ENCODE results near the gene MAPK8IP1. TPM values are rescaled to one million over a fixed set of nuclear protein-coding genes. Genes with fewer than 3 reads are reported as not detected.

Gene MAPK8IP1
- total and polyA plus RNA-seq, 8 donors = 21.3 to 49.7 (median 33.5) TPM

- no peak for ATAC-seq
Measured at GRCh38 chr11:45864041-45864440, 21.4 kb upstream of the MAPK8IP1 start.

GRCh38 chr11:45869551-45869950, 15.9 kb upstream of the MAPK8IP1 start:
- FAIRE-seq (no peak), ATAC-seq (no peak), DNase-seq (no peak)
- intact Hi-C loops (cut with DNase I) = loop anchor here in 1 of 3 donors (10.0 kb wide), 1 partner anchor 45 kb away; the partner anchor contains the start of gene PEX16
- Histone ChIP-seq H3K4me1 (no peaks in the 10 kb centered on the region), H3K27ac (no peak overlapping the region), H3K4me3 (no peak overlapping the region), H3K27me3 (no peaks in the 10 kb centered on the region), H3K36me3 (peaks cover 0 to 74% (median 32%) of the 10 kb centered on the region in 3 donors), H3K9me3 (no peaks in the 10 kb centered on the region)
- WGBS, 2 donors = 87 to 89% methylated on average over 12 of the region's 12 CpGs
- TF ChIP-seq CTCF (IDR thresholded peaks at IDR 0.05) = no peak

More at GRCh38 chr11:45864041-45864440, 21.4 kb upstream of the MAPK8IP1 start:
- intact Hi-C loops (cut with DNase I) = loop anchor here in 1 of 3 donors (10.0 kb wide), 1 partner anchor 51 kb away; the partner anchor contains the start of gene PEX16
- Histone ChIP-seq H3K4me3 (no peak overlapping the region), H3K4me1 (peaks cover 5 to 10% (median 6%) of the 10 kb centered on the region in 3 donors), H3K27me3 (no peaks in the 10 kb centered on the region), H3K36me3 (peaks cover 0 to 76% (median 17%) of the 10 kb centered on the region in 3 donors), H3K27ac (no peak overlapping the region), H3K9me3 (no peaks in the 10 kb centered on the region)
- TF ChIP-seq CTCF (IDR thresholded peaks at IDR 0.05) = no peak
- DNase-seq (no peak), FAIRE-seq (no peak)

GRCh38 chr11:45870706-45871105, 14.7 kb upstream of the MAPK8IP1 start:
- Histone ChIP-seq H3K4me1 (no peaks in the 10 kb centered on the region), H3K4me3 (no peak overlapping the region), H3K9me3 (no peaks in the 10 kb centered on the region), H3K36me3 (peaks cover 0 to 69% (median 32%) of the 10 kb centered on the region in 3 donors), H3K27me3 (no peaks in the 10 kb centered on the region), H3K27ac (no peak overlapping the region)
- FAIRE-seq (no peak), DNase-seq (no peak), ATAC-seq (no peak)
- no peak for TF ChIP-seq CTCF (IDR thresholded peaks at IDR 0.05)
- intact Hi-C loops (cut with DNase I) = loop anchor here in 1 of 3 donors (10.0 kb wide), 1 partner anchor 134 kb away; no protein-coding TSS in a partner anchor
- 87 to 94% methylated on average over 4 of the region's 4 CpGs for WGBS, 2 donors

- no peak for FAIRE-seq
- peaks cover 0 to 66% (median 32%) of the 10 kb centered on the region in 3 donors for H3K36me3 ChIP-seq
Measured at GRCh38 chr11:45871638-45872037, 13.8 kb upstream of the MAPK8IP1 start.

More at GRCh38 chr11:45871638-45872037, 13.8 kb upstream of the MAPK8IP1 start:
- no peak for TF ChIP-seq CTCF (IDR thresholded peaks at IDR 0.05)
- Histone ChIP-seq H3K27me3 (no peaks in the 10 kb centered on the region), H3K4me1 (no peaks in the 10 kb centered on the region), H3K9me3 (no peaks in the 10 kb centered on the region), H3K27ac (no peak overlapping the region), H3K4me3 (no peak overlapping the region)
- intact Hi-C loops (cut with DNase I) = loop anchor here in 1 of 3 donors (10.0 kb wide), 1 partner anchor 133 kb away; no protein-coding TSS in a partner anchor
- DNase-seq (no peak), ATAC-seq (no peak)
- WGBS, 2 donors = 93 to 94% methylated on average over 2 of the region's 2 CpGs
